ENCODE measurements around the gene PRKCH.

DNA sequence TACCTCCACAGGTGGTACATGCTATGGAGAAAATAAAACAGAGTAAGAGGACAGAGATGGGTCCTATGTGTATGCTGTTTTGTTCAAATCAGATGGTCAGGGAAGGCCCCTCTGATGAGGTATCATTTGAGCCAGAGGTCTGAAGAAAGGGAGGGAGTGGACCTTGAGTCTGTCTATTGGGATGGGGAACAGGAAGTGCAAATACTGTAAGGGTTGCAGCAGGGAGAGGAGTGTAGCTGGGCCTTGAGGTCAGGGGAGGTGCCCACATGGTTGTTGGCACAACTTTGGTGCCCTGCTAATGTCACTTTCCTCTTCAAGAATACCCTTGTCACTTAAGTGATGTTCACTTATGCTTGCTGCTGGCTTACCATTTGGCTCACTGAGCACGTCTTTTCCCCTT lies 83.3 kb downstream of the PRKCH start:
- TF ChIP-seq, protein P1, sequence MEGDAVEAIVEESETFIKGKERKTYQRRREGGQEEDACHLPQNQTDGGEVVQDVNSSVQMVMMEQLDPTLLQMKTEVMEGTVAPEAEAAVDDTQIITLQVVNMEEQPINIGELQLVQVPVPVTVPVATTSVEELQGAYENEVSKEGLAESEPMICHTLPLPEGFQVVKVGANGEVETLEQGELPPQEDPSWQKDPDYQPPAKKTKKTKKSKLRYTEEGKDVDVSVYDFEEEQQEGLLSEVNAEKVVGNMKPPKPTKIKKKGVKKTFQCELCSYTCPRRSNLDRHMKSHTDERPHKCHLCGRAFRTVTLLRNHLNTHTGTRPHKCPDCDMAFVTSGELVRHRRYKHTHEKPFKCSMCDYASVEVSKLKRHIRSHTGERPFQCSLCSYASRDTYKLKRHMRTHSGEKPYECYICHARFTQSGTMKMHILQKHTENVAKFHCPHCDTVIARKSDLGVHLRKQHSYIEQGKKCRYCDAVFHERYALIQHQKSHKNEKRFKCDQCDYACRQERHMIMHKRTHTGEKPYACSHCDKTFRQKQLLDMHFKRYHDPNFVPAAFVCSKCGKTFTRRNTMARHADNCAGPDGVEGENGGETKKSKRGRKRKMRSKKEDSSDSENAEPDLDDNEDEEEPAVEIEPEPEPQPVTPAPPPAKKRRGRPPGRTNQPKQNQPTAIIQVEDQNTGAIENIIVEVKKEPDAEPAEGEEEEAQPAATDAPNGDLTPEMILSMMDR (IDR thresholded peaks at IDR 0.05; ENCODE audit: insufficient read depth, low read length, poor library complexity, severe bottlenecking): no peak
- no peak for TF ChIP-seq EZH2phosphoT487 (conservative IDR thresholded peaks at IDR 0.05; ENCODE audit: low read length)

All from SU-DHL-6 (cell line).